Neural progenitor cell (in vitro differentiated cells): ENCODE results near the gene RTP5.

ENCODE experiments used
- CTCF ChIP-seq: fragments of 200-600 bp; sonication (generic); IDR thresholded peaks from 2 replicates; pipeline ENCODE4 v1.5.1; 2017; ENCODE audit warnings: antibody characterized with exemption, mild to moderate bottlenecking
- EZH2 ChIP-seq: fragments of 200-600 bp; sonication (generic); IDR thresholded peaks from 2 replicates; pipeline ENCODE4 v1.6.1; 2017; ENCODE audit warnings: antibody characterized with exemption, mild to moderate bottlenecking, moderate library complexity

GRCh38 chr2:241834527-241835210, 34.9 kb upstream of the RTP5 start:
- TF ChIP-seq CTCF = no peak
- no peak for TF ChIP-seq EZH2
